Suprapubic skin (tissue), 4 donors: ENCODE data around the gene RIPOR3.

ENCODE experiments used
- POLR2A ChIP-seq, 2 donors: fragments of 450-650 bp; IDR thresholded peaks; one replicate each; pipeline ENCODE4 v1.6.1; 2017; ENCODE audit warnings: antibody characterized with exemption in 2 of 2, mild to moderate bottlenecking in 2 of 2, moderate library complexity in 2 of 2
- POLR2AphosphoS5 ChIP-seq, 3 donors: sonication (generic); formaldehyde crosslinking; IDR thresholded peaks; one replicate each; pipeline ENCODE4 v1.6.1; 2017; ENCODE audit warnings: antibody characterized with exemption in 3 of 3
- TF ChIP-seq, protein P1 (sequence below), 2 donors: fragments of 200-600 bp in 1 of 2; fragments of 450-650 bp in 1 of 2; sonication (generic) in 1 of 2; IDR thresholded peaks; one replicate each; pipeline ENCODE4 v1.5.1; 2016 to 2019; ENCODE audit warnings: antibody characterized with exemption in 2 of 2, mild to moderate bottlenecking in 1 of 2, moderate library complexity in 1 of 2

- TF ChIP-seq, protein P1, sequence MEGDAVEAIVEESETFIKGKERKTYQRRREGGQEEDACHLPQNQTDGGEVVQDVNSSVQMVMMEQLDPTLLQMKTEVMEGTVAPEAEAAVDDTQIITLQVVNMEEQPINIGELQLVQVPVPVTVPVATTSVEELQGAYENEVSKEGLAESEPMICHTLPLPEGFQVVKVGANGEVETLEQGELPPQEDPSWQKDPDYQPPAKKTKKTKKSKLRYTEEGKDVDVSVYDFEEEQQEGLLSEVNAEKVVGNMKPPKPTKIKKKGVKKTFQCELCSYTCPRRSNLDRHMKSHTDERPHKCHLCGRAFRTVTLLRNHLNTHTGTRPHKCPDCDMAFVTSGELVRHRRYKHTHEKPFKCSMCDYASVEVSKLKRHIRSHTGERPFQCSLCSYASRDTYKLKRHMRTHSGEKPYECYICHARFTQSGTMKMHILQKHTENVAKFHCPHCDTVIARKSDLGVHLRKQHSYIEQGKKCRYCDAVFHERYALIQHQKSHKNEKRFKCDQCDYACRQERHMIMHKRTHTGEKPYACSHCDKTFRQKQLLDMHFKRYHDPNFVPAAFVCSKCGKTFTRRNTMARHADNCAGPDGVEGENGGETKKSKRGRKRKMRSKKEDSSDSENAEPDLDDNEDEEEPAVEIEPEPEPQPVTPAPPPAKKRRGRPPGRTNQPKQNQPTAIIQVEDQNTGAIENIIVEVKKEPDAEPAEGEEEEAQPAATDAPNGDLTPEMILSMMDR (IDR thresholded peaks at IDR 0.05), result no peak
- TF ChIP-seq POLR2AphosphoS5 (IDR thresholded peaks at IDR 0.05) (no peak), POLR2A (IDR thresholded peaks at IDR 0.05) (no peak)
These were observed 142.9 kb downstream of the RIPOR3 start for GRCh38 chr20:50548396-50548795.
